GM18867 (cell line): ENCODE data around the gene EEFSEC.

Experiments used
- ATAC-seq: cut with Tn5 transposase; IDR thresholded peaks from one replicate; pipeline ENCODE4 v1.9.1; 2021; ENCODE audit warnings: mild to moderate bottlenecking, moderate library complexity; ENCODE audit not compliant: unreplicated experiment

Gene EEFSEC

GRCh38 chr3:128282380-128283196, 129.3 kb downstream of the EEFSEC start:
- ATAC-seq = no peak

DNA sequence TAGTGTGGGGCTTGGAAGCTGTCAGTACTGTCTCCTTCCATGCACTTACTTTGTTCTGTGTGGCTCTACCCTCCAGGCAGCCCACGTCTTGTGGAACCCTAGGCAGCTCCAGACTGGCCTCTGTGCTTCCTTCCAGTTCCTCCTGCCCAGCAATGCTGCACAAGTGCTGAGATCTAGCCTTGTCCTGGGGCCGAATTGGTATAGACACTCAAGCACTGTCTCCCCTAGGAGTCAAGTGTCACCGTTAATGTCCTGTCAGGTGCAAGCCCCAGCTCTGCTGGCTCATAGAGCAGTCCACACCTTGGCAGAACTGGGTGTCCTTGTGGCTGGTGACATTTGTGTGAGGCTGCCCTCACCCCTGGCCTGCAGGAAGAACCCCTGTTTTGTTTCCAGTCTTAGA, 130.1 kb downstream of the EEFSEC start:
- no peak for ATAC-seq

- no peak for ATAC-seq
Observed at GRCh38 chr3:128285042-128285966, 132.0 kb downstream of the EEFSEC start.

DNA sequence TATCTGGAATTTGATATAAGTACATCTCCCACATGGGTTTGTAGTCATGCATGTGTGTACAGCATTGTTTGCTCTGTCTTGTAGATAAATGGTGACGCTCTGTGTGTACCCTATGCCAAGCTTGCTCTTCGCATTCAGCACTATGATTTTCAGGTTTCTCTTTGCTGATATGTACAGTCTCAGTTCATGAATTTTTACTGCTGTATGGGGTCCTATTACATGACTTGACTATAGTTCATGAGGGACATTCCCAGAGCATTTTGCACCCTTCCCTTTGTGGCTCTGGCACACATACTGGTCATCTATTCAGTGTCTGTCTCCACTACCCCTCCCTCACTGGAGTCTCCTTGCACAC, 132.7 kb downstream of the EEFSEC start:
- no peak for ATAC-seq

DNA sequence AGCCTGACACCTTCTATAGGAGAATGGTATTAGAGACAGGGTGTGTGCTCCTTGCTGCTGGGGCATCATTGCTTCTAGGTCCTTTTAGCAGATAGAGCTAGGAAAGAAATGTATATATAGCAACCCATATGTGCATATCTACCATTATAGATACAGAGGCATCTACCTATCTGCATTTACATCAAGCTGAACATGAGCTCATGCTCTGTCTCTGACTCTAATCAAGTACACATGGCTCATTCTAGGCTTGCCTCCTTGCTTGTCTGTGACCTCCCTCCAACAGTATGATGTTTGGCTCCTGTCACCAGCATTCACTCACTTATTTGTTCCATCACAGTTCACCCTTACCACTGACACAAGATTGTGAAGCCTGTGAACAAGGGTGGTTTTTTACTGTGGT, 133.4 kb downstream of the EEFSEC start:
- ATAC-seq = no peak

DNA sequence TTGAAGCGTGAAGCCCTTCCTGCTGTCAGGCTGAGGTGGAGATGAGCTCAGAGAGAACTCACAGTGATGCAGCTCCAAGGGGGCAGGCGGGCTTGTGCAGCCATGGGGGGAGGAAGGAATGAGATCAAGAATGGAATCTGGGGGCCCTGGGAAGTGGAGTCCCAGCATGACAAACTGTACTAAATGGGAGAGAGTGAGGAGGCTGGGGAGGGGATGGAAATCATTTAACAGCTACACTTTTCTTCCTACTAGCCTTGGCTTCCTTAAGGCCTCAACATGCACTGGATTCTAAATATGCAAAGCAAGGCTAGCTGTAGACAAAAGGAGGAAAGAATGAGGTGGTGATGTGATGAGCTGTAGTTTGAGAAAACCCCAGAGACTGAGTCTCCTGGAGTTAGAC, 133.9 kb downstream of the EEFSEC start:
- no peak for ATAC-seq

DNA sequence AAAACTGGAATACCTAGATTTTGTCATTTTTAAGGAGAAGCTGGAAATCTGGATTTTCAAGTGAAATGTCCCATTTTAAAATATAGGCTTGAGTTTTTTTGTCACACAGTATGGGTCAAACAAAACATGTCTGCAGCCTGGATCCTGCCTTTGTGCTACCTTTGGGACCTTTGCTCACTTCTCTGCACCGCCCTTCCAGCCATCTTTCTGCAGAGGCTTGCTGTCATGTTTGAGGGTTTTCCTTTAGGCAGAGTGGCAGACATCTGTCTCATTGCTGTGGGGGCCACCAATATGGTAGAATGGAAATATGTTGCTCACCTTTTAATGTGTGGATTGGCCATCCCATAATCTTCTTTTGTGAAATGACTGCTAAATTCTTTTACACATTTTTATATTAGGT, 136.3 kb downstream of the EEFSEC start:
- no peak for ATAC-seq

DNA sequence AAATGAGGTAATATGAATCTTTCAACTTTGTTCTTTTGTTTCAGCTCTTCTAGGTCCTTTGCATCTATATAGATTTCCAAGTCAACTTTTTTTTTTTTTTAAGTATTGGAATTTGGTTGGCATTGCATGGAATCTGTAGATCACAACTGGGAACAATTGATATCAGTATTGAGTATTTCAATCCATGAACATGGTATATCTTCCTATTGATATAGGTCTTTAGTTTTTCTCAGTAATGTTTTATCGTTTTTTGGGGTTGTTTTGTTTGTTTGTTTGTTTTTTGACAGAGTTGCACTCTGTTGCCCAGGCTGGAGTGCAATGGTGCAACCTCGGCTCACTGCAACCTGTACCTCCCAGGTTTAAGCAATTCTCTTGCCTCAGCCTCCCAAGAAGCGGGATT, 137.2 kb downstream of the EEFSEC start:
- no peak for ATAC-seq

DNA sequence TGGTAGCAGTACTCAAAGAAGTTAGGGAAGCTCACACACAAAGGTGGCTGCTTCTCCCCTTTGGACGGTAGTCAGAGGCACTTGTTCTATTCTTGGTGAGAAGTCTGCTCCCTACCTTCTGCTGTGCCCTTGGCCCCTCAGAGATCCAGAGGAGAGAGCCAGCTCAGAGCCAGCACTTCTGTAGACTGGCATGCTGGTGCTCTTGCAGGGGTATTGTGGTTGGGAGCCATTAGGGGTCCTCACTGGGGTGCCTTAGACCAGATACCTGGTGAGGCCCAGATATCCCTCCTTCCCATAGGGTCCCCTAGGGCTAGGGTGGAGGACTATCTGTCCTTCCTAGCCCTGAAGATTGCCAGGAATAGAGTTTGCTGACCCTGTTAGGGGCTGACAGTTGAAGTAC, 140.6 kb downstream of the EEFSEC start:
- ATAC-seq = no peak

DNA sequence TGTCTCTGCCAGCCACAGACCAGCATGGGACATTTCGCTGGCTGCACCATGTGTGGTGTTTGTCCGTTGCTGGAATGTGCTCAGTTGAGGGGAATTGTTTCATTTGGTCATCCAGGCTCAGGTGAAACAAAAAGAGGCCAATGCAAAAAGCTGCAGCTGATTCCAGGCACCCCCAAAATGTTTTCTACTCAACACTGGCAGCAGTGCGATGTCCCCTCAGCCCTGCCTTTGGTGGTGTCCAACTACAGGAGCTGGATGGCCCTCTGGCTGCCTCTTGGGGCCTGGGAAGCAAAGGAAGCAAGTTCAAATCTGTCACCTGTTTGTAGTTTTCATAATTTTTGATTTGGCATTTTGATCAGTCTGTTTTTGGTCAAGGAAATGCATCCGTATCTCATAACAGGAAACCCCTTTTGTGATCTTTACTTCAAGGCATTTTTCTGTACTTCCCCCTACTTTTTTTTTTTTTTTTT, 141.8 kb downstream of the EEFSEC start:
- no peak for ATAC-seq

- ATAC-seq = no peak
Observed at GRCh38 chr3:128296469-128297251, 143.4 kb downstream of the EEFSEC start.

DNA sequence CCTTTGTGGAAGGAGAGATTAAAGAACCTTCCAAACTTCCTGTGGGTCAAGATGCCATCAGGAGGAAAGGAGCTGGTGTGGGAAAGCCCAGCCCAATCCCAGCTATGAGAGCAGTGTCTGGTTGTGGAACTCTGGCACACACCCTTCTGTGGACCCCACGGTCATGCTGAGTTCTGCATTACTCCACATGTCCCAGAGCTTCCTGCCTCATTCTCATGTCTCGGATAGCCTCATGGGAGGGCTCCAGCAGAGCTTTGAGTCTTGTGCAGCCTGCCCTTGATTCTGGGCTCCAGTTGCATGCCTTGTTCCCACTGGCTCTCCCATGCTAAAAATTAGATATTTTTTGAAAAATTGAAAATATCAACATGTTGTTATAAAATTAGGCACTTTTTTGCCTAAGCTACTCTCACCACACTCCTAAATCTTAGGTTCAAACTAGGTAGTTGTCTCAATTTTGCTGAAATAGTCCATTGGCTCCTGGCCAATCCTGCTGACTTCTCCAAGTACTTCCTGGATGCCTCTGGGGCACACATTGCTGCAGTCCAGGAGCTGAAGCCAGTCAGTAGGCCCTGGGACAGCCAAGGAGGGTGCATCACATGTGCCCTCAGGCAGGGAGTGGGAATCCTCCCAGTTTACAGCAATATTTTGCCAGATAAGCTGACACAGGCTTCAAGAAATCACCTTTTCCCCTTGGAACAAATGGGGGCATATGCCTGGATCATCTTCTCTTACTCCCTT, 144.3 kb downstream of the EEFSEC start:
- no peak for ATAC-seq

- ATAC-seq = no peak
Observed at GRCh38 chr3:128301186-128302023, 148.1 kb downstream of the EEFSEC start.

DNA sequence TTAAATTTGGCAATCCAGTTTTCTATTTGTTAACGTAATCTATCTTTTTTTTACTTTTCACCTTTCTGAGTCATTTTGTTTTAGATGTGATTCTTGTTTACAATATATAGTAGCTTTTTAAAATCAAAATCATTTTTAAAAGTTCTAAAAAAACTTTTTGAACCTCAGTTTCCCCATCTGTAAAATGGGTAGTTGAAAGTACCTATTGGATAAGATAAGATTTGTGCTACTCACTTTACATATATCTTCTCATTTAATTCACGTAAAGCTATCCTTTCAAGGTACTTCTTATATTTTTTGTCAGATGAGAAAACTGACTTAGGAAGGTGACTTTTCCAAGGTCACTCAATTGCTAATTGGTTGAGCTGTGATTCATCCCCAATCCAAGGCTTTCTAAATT, 153.2 kb downstream of the EEFSEC start:
- ATAC-seq = no peak

GRCh38 chr3:128307029-128307633, 153.8 kb downstream of the EEFSEC start:
- no peak for ATAC-seq

GRCh38 chr3:128307781-128308469, 154.6 kb downstream of the EEFSEC start:
- no peak for ATAC-seq

DNA sequence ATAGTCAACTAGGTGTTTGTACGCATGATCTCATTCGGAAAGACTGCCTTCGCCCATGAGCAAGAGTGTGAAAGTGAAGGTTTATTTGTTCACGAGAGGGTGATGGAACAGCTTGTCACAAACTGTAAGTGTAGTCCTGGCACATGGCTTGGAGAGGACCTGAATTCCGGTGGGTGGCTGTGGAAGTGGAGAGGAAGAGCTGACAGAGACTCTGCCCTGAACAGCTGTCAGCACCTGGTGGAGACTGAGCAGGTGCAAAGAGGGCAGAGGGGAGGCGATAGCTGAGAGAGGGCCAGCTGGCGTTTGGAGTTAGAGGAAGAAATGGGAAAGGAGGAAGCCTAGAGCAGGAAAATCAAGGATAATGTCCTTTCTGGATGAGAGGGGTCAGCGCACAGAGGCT, 155.7 kb downstream of the EEFSEC start:
- ATAC-seq = no peak

GRCh38 chr3:128310286-128311058, 157.2 kb downstream of the EEFSEC start:
- no peak for ATAC-seq
